Calu3 (cell line): Measurements from ENCODE around the gene KIAA0586. TPM values are rescaled to one million over a fixed set of nuclear protein-coding genes. Genes with fewer than 3 reads are reported as not detected.
"Not testable (repeated sequence)": the region's sequence is repeated elsewhere in the genome, so short reads cannot be mapped to it uniquely, and the experiment has no call there.

Source experiments
- BruUV-seq: library from RNA; stranded (reverse); fragments of 400-500 nt; replicated peaks from 2 replicates; lab custom pipeline; 2021; lab: Mats Ljungman, UMichigan
- CTCF ChIA-PET: fragments of 300-600 bp; sonication (Branson Sonifier 250); formaldehyde crosslinking; loops from one replicate; lab custom pipeline; 2022; ENCODE audit warnings: antibody characterized with exemption; lab: Charles Lee
- DNase-seq: peaks from one replicate; pipeline ENCODE4 v3.0.0; 2022
- H3K27ac Mint-ChIP-seq: one replicate; pipeline ENCODE4 v1.8.0; 2022; ENCODE audit warnings: mixed read lengths; ENCODE audit not compliant: unreplicated experiment
- H3K27me3 Mint-ChIP-seq: one replicate; pipeline ENCODE4 v1.8.0; 2022; ENCODE audit warnings: mixed read lengths; ENCODE audit not compliant: unreplicated experiment
- H3K36me3 Mint-ChIP-seq: one replicate; pipeline ENCODE4 v1.8.0; 2022; ENCODE audit warnings: mild to moderate bottlenecking, moderate library complexity, mixed read lengths; ENCODE audit not compliant: insufficient read depth, unreplicated experiment
- H3K4me1 Mint-ChIP-seq: one replicate; pipeline ENCODE4 v1.8.0; 2022; ENCODE audit warnings: mild to moderate bottlenecking, low read depth, mixed read lengths; ENCODE audit not compliant: unreplicated experiment
- H3K4me3 Mint-ChIP-seq: one replicate; pipeline ENCODE4 v1.8.0; 2022; ENCODE audit warnings: mild to moderate bottlenecking, low read depth, moderate library complexity, mixed read lengths; ENCODE audit not compliant: unreplicated experiment
- H3K9me3 Mint-ChIP-seq: one replicate; pipeline ENCODE4 v1.8.0; 2022; ENCODE audit warnings: low read depth, mixed read lengths; ENCODE audit not compliant: unreplicated experiment
- intact Hi-C: fragments of 100-400 bp; cut with micrococcal nuclease; formaldehyde crosslinking; loops from one replicate; pipeline ENCODE4 v1.10.0; 2022; ENCODE audit not compliant: unreplicated experiment
- total RNA-seq: library from RNA; stranded (reverse); gene quantifications from 2 replicates; pipeline ENCODE4 v1.2.3, GENCODE V29; 2022
- TF ChIP-seq, protein P1 (sequence below): fragments of 200-600 bp; IDR thresholded peaks from one replicate; pipeline ENCODE4 v1.8.0; 2022; ENCODE audit warnings: antibody characterized with exemption; ENCODE audit not compliant: unreplicated experiment

The KIAA0586 gene
- total RNA-seq, 1 experiment from 2014 or later = 19.3 TPM

DNA sequence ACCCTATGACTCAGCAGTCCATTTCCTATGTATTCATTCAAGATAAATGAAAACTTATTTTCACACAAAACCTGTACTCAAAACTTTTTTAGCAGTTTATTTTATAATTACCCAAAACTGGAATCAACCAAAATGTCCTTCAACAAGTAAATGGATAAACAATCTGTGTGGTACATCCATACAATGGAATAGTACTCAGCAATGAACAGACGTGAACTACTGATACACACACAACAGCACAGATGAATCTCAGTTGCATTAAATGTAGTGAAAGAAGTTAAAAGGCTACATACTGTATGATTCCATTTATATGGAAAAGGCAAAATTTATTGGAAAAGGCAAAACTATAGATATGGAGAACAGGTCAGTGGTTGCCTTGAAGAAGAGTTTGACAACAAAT, 90.1 kb downstream of the KIAA0586 start:
- Mint-ChIP-seq H3K4me3 (no peak overlapping the region), H3K9me3 (no peaks in the 10 kb centered on the region), H3K4me1 (no peaks in the 10 kb centered on the region), H3K27me3 (no peaks in the 10 kb centered on the region), H3K27ac (no peak overlapping the region), H3K36me3 (no peaks in the 10 kb centered on the region)
- intact Hi-C loops = no loop called here
- TF ChIP-seq, protein P1, sequence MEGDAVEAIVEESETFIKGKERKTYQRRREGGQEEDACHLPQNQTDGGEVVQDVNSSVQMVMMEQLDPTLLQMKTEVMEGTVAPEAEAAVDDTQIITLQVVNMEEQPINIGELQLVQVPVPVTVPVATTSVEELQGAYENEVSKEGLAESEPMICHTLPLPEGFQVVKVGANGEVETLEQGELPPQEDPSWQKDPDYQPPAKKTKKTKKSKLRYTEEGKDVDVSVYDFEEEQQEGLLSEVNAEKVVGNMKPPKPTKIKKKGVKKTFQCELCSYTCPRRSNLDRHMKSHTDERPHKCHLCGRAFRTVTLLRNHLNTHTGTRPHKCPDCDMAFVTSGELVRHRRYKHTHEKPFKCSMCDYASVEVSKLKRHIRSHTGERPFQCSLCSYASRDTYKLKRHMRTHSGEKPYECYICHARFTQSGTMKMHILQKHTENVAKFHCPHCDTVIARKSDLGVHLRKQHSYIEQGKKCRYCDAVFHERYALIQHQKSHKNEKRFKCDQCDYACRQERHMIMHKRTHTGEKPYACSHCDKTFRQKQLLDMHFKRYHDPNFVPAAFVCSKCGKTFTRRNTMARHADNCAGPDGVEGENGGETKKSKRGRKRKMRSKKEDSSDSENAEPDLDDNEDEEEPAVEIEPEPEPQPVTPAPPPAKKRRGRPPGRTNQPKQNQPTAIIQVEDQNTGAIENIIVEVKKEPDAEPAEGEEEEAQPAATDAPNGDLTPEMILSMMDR = no peak
- CTCF ChIA-PET = no interaction called here
- BruUV-seq = no TSS peak
- DNase-seq = no peak

DNA sequence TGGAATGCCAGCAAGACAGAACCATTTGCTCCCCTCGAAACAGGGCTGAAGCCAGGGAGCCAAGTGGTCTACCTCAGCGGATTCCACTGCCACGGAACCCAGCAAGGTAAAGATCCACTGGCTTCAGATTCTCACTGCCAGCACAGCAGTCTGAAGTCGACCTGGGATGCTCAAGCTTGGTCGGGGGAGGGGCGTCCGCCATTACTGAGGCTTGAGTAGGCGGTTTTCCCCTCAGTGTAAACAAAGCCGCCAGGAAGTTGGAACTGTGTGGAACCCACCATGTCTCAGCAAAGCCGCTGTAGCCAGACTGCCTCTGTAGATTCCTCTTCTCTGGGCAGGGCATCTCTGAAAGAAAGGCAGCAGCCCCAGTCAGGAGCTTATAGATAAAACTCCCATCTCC, 98.2 kb downstream of the KIAA0586 start:
- intact Hi-C loops, CTCF ChIA-PET, H3K4me3 Mint-ChIP-seq, BruUV-seq, H3K36me3 Mint-ChIP-seq, H3K4me1 Mint-ChIP-seq, H3K27ac Mint-ChIP-seq, H3K27me3 Mint-ChIP-seq, DNase-seq: not testable (repeated sequence)
- peaks cover 15% of the 10 kb centered on the region for H3K9me3 Mint-ChIP-seq

DNA sequence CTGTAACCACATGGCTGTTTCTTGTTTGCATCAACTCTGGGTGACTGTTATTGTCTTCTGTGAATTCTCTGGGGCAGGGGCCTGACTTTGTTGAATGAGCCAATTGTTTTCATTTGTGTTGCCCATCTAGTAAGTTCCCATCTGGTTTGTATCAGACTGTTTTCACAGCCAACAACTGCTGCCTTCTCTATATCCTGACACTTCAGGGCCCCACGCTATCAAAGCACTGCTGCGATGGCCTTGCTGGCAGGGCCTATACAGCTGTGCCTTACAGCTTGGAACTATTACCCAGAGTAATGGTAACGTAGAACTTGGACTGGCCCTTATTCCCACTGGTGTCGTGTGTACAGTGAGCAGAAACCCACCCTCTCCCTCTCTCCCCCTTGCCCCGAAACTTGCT, 105.9 kb downstream of the KIAA0586 start:
- DNase-seq = no peak
- TF ChIP-seq, protein P1 = no peak
- H3K36me3 Mint-ChIP-seq = no peaks in the 10 kb centered on the region
- H3K9me3 Mint-ChIP-seq = peaks cover 12% of the 10 kb centered on the region
- no peak overlapping the region for H3K4me3 Mint-ChIP-seq
- no TSS peak for BruUV-seq
- H3K27me3 Mint-ChIP-seq = no peaks in the 10 kb centered on the region
- no peaks in the 10 kb centered on the region for H3K4me1 Mint-ChIP-seq
- no peak overlapping the region for H3K27ac Mint-ChIP-seq
- intact Hi-C loops = no loop called here
- CTCF ChIA-PET = interaction anchor here (0.6 kb wide), 1 partner anchor 58 kb away, joined by 4 read pairs; no protein-coding TSS in a partner anchor

DNA sequence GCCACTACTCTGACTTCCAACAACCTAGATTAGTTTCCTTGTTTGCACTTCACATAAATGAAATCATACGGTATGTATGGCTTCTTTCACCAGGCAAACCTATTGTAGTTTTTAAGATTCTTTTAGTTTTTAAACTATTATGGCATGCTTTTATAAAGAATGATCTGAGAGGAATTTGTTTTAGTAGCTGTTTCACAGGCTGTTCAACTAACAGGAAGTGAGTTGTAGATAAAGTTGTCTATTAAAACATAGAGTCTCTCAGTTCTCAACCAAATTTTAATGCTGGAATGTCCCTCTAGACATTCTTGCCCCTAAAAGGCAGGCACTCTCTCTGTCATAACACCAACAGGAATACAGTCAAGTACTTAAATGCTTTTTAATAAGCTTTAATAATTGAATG, 107.5 kb downstream of the KIAA0586 start:
- intact Hi-C loops = no loop called here

DNA sequence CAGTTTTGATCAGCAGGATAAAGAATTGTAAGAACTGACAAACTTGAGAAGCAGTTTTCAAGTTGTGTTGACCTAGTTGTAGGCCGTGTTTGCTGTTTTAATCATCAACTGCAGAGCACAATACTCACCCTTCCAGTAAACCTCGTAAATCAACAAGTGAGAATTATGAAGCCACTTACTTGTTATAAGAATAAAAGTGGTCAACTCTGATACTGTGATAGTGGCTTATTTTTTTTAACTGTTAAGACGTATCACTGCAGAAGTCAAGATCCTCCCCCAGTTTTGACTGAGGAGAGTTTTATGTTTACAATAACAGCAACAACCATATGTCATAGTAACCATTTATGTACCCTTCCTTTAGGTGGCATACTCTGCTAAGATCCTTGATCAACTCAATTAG, 109.5 kb downstream of the KIAA0586 start:
- TF ChIP-seq, protein P1 = no peak
- H3K27me3 Mint-ChIP-seq = no peaks in the 10 kb centered on the region
- H3K4me1 Mint-ChIP-seq = no peaks in the 10 kb centered on the region
- H3K27ac Mint-ChIP-seq = no peak overlapping the region
- intact Hi-C loops = no loop called here
- no TSS peak for BruUV-seq
- no peak overlapping the region for H3K4me3 Mint-ChIP-seq
- CTCF ChIA-PET = no interaction called here
- no peak for DNase-seq
- no peaks in the 10 kb centered on the region for H3K36me3 Mint-ChIP-seq
- no peaks in the 10 kb centered on the region for H3K9me3 Mint-ChIP-seq

More for the DNA sequence above, 107.5 kb downstream of the KIAA0586 start:
- no peak for DNase-seq
- H3K4me1 Mint-ChIP-seq = no peaks in the 10 kb centered on the region
- no TSS peak for BruUV-seq
- TF ChIP-seq, protein P1 = no peak
- H3K4me3 Mint-ChIP-seq = no peak overlapping the region
- H3K27ac Mint-ChIP-seq = no peak overlapping the region
- peaks cover 2% of the 10 kb centered on the region for H3K9me3 Mint-ChIP-seq
- no peaks in the 10 kb centered on the region for H3K27me3 Mint-ChIP-seq
- CTCF ChIA-PET = no interaction called here
- H3K36me3 Mint-ChIP-seq = no peaks in the 10 kb centered on the region
